HepG2 (cell line): ENCODE results near the gene GPR176. TPM values are rescaled to one million over a fixed set of nuclear protein-coding genes. Genes with fewer than 3 reads are reported as not detected.

Experiments used
- ATAC-seq: fragments of 200-7000 bp; cut with Tn5 transposase; 3 replicates; pipeline ENCODE4 v1.9.1; 2020; ENCODE audit warnings: mild to moderate bottlenecking, moderate library complexity
- BruUV-seq: library from RNA; stranded (reverse); fragments of 400-500 nt; replicated peaks from 2 replicates; lab custom pipeline; 2021; lab: Mats Ljungman, UMichigan
- CTCF ChIA-PET: fragments of 300-600 bp; formaldehyde crosslinking; extraction: SDS; loops from one replicate; lab custom pipeline; 2021; ENCODE audit warnings: low total read pairs, inconsistent platforms, low intra/inter-chr PET ratio; lab: Yijun Ruan, JAX
- POLR2A ChIA-PET: fragments of 350-600 bp; sonication (Branson Sonifier 250); formaldehyde crosslinking; loops from one replicate; lab custom pipeline; 2020; ENCODE audit warnings: antibody characterized with exemption, inconsistent platforms; lab: Yijun Ruan, JAX
- DNase-seq: peaks from one replicate; pipeline ENCODE4 v3.0.0-alpha.2; 2015; ENCODE audit warnings: low spot score
- FAIRE-seq: peaks from 3 replicates; lab custom pipeline; 2011; peaks lifted over from hg19 to GRCh38; lab: Jason Lieb, UNC
- H2AFZ ChIP-seq: one replicate; pipeline ENCODE4 v1.6.1; 2011; ENCODE audit warnings: low read length, inconsistent platforms
- H3K27ac ChIP-seq: fragments of 300-600 bp; 3 replicates; pipeline ENCODE4 v1.8.0; 2011; ENCODE audit warnings: mixed run types, mild to moderate bottlenecking, mixed read lengths, low read length, inconsistent platforms; ENCODE audit not compliant: insufficient read depth; ENCODE audit errors: extremely low read length
- H3K27me3 ChIP-seq, 2 experiments: fragments of 200-600 bp in 1 of 2; 2 replicates in 1 of 2; 3 replicates in 1 of 2; pipeline versions ENCODE4 v1.6.0 to v1.8.0; 2011; ENCODE audit warnings: low read length in 2 of 2, mild to moderate bottlenecking in 2 of 2, moderate library complexity in 2 of 2, inconsistent platforms in 1 of 2; ENCODE audit not compliant: insufficient read depth in 2 of 2, control insufficient read depth in 1 of 2
- H3K36me3 ChIP-seq, 2 experiments: fragments of 200-600 bp in 1 of 2; replicated peaks in 1 of 2; 2 replicates in 1 of 2; 3 replicates in 1 of 2; pipeline versions ENCODE4 v1.5.1 to v1.8.0; 2011; ENCODE audit warnings: low read length in 2 of 2, inconsistent platforms in 1 of 2; ENCODE audit not compliant: insufficient read depth in 2 of 2, control insufficient read depth in 1 of 2
- H3K4me1 ChIP-seq: 2 replicates; pipeline ENCODE4 v1.5.1; 2012; ENCODE audit warnings: low read length, inconsistent platforms; ENCODE audit not compliant: insufficient read depth
- H3K4me2 ChIP-seq: 2 replicates; pipeline ENCODE4 v1.6.0; 2011; ENCODE audit warnings: low read depth, low read length, inconsistent platforms
- H3K4me3 ChIP-seq, 3 experiments: fragments of 200-600 bp in 1 of 3; sonication (generic), shearing (Covaris generic) in 1 of 3; replicated peaks in 1 of 3; 2 replicates each; pipeline ENCODE4 v1.5.1; 2011 to 2016; ENCODE audit warnings: low read length in 3 of 3, inconsistent platforms in 2 of 3, low read depth in 2 of 3, mild to moderate bottlenecking in 2 of 3, control low read depth in 1 of 3, mixed read lengths in 1 of 3; ENCODE audit not compliant: insufficient read depth in 1 of 3
- H3K79me2 ChIP-seq: one replicate; pipeline ENCODE4 v1.6.1; 2011; ENCODE audit warnings: low read length, inconsistent platforms; ENCODE audit not compliant: insufficient read depth
- H3K9ac ChIP-seq: 2 replicates; pipeline ENCODE4 v1.6.0; 2011; ENCODE audit warnings: mild to moderate bottlenecking, low read depth, low read length, inconsistent platforms; ENCODE audit not compliant: insufficient read depth
- H3K9me3 ChIP-seq: 2 replicates; pipeline ENCODE4 v1.5.1; 2012; ENCODE audit warnings: mild to moderate bottlenecking, low read length
- H4K20me1 ChIP-seq: 2 replicates; pipeline ENCODE4 v1.6.0; 2011; ENCODE audit warnings: inconsistent platforms, mild to moderate bottlenecking, low read length, moderate library complexity; ENCODE audit not compliant: insufficient read depth
- ARNT ChIP-seq: fragments of 450-650 bp; IDR thresholded peaks from 2 replicates; pipeline ENCODE4 v1.6.1; 2017
- DMAP1 ChIP-seq: IDR thresholded peaks from 2 replicates; pipeline ENCODE4 v1.6.1; 2016
- ETS1 ChIP-seq: sonication (generic); formaldehyde crosslinking; IDR thresholded peaks from 2 replicates; pipeline ENCODE4 v1.4.0; 2020; ENCODE audit warnings: missing genetic modification reagents
- FOSL2 ChIP-seq: sonication (generic); formaldehyde crosslinking; IDR thresholded peaks from 2 replicates; pipeline ENCODE4 v1.4.0; 2020; ENCODE audit warnings: missing genetic modification reagents
- HDAC6 ChIP-seq: fragments of 200-600 bp; sonication (generic); IDR thresholded peaks from 2 replicates; pipeline ENCODE4 v1.7.0; 2017; ENCODE audit warnings: mild to moderate bottlenecking, antibody characterized with exemption, low read length, low read depth
- HMGXB4 ChIP-seq, 2 experiments: sonication (generic) in 1 of 2; formaldehyde crosslinking in 1 of 2; IDR thresholded peaks; 2 replicates each; pipeline versions ENCODE4 v1.4.0 to v1.6.1; 2018 to 2020; ENCODE audit warnings: missing genetic modification reagents in 2 of 2, borderline replicate concordance in 1 of 2, low read depth in 1 of 2, mild to moderate bottlenecking in 1 of 2, missing biosample characterization in 1 of 2
- NFE2L1 ChIP-seq: sonication (generic); formaldehyde crosslinking; IDR thresholded peaks from 2 replicates; pipeline ENCODE4 v1.4.0; 2020; ENCODE audit warnings: missing genetic modification reagents, mild to moderate bottlenecking, borderline replicate concordance
- RAD51 ChIP-seq: fragments of 450-650 bp; IDR thresholded peaks from 2 replicates; pipeline ENCODE4 v1.6.1; 2016; ENCODE audit warnings: borderline replicate concordance
- RFX5 ChIP-seq: IDR thresholded peaks from 2 replicates; pipeline ENCODE4 v1.6.1; 2011; ENCODE audit warnings: low read depth, low read length, improper control_type of control experiment
- SALL2 ChIP-seq: sonication (generic); formaldehyde crosslinking; IDR thresholded peaks from 2 replicates; pipeline ENCODE4 v1.8.1; 2023; ENCODE audit warnings: mild to moderate bottlenecking, missing genetic modification reagents, inconsistent platforms
- ZNF451 ChIP-seq: sonication (generic); formaldehyde crosslinking; IDR thresholded peaks from 2 replicates; pipeline ENCODE4 v1.5.0; 2020; ENCODE audit warnings: mild to moderate bottlenecking, missing genetic modification reagents
- ZNF580 ChIP-seq: IDR thresholded peaks from 2 replicates; pipeline ENCODE4 v1.6.1; 2016; ENCODE audit warnings: low read depth, borderline replicate concordance
- WGBS: methylation state at CpG from one replicate; pipeline ENCODE4 v1.1.6; 2017; ENCODE audit warnings: low lambda C conversion rate; 5-methylcytosine and 5-hydroxymethylcytosine counted together
- in situ Hi-C: cut with HindIII; loops from 2 replicates; pipeline ENCODE4 v1.10.0; 2017; ENCODE audit warnings: low pct_unique_long_range_greater_than_20kb; ENCODE audit not compliant: extremely low pct_ligation_motif_present
- intact Hi-C: fragments of 100-400 bp; cut with micrococcal nuclease; formaldehyde crosslinking; loops from one replicate; pipeline ENCODE4 v1.10.0; 2022; ENCODE audit not compliant: unreplicated experiment
- polyA plus RNA-seq, 8 experiments: library from polyadenylated mRNA; depleted of rRNA in 3 of 8; stranded (reverse) in 7 of 8; unstranded in 1 of 8; fragments of >200 nt; fragmentation: Illumina TruSeq in 4 of 8; extraction: Trizol in 4 of 8; gene quantifications; 2 replicates each; pipeline versions ENCODE4 v1.2.1 to v1.2.3, GENCODE V29; 2011 to 2016; ENCODE audit warnings: low read depth in 4 of 8, missing spikeins in 1 of 8, mixed read lengths in 1 of 8; ENCODE audit not compliant: insufficient read depth in 1 of 8
- total RNA-seq, 5 experiments: library from RNA; depleted of rRNA; stranded (reverse); fragments of >200 nt; fragmentation: Illumina TruSeq; extraction: Trizol; gene quantifications; 2 replicates each; pipeline ENCODE4 v1.2.3, GENCODE V29; 2016; ENCODE audit warnings: low read depth in 1 of 5
- TF ChIP-seq, protein P1 (sequence below): IDR thresholded peaks from 2 replicates; pipeline ENCODE4 v1.6.1; 2018; ENCODE audit warnings: missing genetic modification reagents, mild to moderate bottlenecking, missing compliant biosample characterization

Gene GPR176
- total and polyA plus RNA-seq, 2 of the 13 experiments (the other 11 are each of a cell fraction or from before 2014, with no cell fraction given), result 0.11 to 0.20 TPM

DNA sequence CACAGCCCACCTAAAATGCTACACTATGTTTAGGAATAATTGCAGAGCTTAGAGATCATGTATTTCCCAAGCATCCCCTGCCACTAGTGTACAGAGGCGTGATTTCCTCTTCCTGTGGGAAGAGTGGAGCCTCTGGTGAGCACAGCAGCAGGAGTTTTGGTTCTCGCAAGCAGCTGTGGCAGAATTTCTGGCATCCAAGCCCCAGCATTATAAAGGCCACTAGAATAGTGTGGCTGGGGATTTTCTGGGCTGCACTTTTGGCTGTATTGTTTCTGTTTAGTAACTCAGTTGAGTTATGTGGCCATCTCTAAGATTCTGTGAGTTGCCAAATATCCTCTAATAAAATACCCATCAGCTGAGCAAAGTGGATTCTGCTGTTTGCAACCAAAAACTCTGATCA lies 64.7 kb downstream of the GPR176 start:
- ChIA-PET CTCF (no interaction called here), POLR2A (no interaction called here)
- no peak overlapping the region for H2AFZ ChIP-seq
- no peak overlapping the region for H3K4me2 ChIP-seq
- no peak overlapping the region for H3K4me3 ChIP-seq
- no peaks in the 10 kb centered on the region for H3K79me2 ChIP-seq
- DNase-seq (no peak), FAIRE-seq (no peak), ATAC-seq (no peak)
- in situ Hi-C loops (no loop called here), intact Hi-C loops (no loop called here)
- H4K20me1 ChIP-seq, result no peaks in the 10 kb centered on the region
- whole genome bisulfite sequencing, result 50% methylated on average over 2 of the region's 2 CpGs
- H3K36me3 ChIP-seq, result no peaks in the 10 kb centered on the region
- no TSS peak for BruUV-seq
- TF ChIP-seq HDAC6, result no peak
- TF ChIP-seq ETS1 (CRISPR knock-in tag), result no peak
- TF ChIP-seq SALL2, result no peak
- TF ChIP-seq, protein P1, sequence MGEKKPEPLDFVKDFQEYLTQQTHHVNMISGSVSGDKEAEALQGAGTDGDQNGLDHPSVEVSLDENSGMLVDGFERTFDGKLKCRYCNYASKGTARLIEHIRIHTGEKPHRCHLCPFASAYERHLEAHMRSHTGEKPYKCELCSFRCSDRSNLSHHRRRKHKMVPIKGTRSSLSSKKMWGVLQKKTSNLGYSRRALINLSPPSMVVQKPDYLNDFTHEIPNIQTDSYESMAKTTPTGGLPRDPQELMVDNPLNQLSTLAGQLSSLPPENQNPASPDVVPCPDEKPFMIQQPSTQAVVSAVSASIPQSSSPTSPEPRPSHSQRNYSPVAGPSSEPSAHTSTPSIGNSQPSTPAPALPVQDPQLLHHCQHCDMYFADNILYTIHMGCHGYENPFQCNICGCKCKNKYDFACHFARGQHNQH (CRISPR knock-in tag), result no peak
- TF ChIP-seq RAD51, result no peak
- no peak for TF ChIP-seq FOSL2 (CRISPR knock-in tag)
- no peak for TF ChIP-seq ARNT
- TF ChIP-seq ZNF580 (CRISPR knock-in tag), result no peak
- no peak for TF ChIP-seq ZNF451
- no peak for TF ChIP-seq NFE2L1
- TF ChIP-seq DMAP1 (CRISPR knock-in tag), result no peak
- no peak for TF ChIP-seq RFX5
- no peak for TF ChIP-seq HMGXB4 (CRISPR knock-in tag; IDR thresholded peaks at IDR 0.05; ENCODE audit: borderline replicate concordance in 1 of 2, low read depth in 1 of 2)
- H3K9me3 ChIP-seq, result no peaks in the 10 kb centered on the region
- H3K27me3 ChIP-seq, result no peaks in the 10 kb centered on the region
- H3K9ac ChIP-seq, result no peak overlapping the region
- H3K27ac ChIP-seq, result no peak overlapping the region
- H3K4me1 ChIP-seq, result peaks cover 3% of the 10 kb centered on the region; the same call in 1 of the 2 replicates
